T1000 (cell line): Measurements from ENCODE around the gene LRP1-AS.
A peak's percentile ranks its signal among the peaks of the same experiment; 100 is the strongest.

Source experiments
- DNase-seq: peaks from one replicate; lab custom pipeline; 2025; ENCODE audit warnings: mixed read lengths; lab: John Stamatoyannopoulos, UW

LRP1-AS gene

DNA sequence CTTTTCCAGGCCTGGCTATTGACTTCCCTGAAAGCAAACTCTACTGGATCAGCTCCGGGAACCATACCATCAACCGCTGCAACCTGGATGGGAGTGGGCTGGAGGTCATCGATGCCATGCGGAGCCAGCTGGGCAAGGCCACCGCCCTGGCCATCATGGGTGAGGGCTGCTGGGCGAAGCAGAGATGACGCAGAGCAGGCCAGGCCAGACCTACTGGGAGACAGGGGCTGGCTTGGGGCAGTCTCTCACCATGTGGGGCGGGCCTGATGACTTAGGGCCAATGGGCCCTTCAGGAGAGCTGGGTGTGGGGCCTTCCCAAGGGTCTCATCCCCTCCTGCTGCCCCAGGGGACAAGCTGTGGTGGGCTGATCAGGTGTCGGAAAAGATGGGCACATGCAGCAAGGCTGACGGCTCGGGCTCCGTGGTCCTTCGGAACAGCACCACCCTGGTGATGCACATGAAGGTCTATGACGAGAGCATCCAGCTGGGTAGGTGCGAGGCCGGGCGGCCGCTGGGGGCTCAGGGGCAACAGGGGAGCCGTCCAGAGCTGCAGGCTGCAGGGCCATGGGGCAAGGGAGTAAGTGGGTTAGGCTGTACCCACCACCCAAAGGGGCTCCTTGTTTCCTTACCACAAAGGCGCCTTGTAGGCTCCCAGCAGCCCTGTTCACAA is 33.0 kb upstream of the LRP1-AS start:
- no peak for DNase-seq

DNA sequence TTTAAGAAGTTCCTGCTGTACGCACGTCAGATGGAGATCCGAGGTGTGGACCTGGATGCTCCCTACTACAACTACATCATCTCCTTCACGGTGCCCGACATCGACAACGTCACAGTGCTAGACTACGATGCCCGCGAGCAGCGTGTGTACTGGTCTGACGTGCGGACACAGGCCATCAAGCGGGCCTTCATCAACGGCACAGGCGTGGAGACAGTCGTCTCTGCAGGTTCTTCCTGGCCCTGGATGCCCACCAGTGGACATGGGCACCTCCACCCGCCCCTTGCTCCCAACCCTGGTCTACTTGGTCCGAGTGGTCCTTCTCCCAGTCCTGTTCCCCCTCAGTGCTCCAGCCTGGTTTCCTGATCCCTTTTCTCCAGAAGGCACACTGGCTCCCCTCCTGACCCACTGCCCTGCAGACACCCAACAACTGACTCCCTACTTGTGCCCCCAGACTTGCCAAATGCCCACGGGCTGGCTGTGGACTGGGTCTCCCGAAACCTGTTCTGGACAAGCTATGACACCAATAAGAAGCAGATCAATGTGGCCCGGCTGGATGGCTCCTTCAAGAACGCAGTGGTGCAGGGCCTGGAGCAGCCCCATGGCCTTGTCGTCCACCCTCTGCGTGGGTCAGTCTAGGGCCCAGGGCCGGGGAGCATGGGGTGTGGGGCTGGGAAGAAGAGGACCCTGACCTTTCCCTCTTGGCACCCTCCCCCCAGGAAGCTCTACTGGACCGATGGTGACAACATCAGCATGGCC is 32.1 kb upstream of the LRP1-AS start:
- DNase-seq = no peak

DNA sequence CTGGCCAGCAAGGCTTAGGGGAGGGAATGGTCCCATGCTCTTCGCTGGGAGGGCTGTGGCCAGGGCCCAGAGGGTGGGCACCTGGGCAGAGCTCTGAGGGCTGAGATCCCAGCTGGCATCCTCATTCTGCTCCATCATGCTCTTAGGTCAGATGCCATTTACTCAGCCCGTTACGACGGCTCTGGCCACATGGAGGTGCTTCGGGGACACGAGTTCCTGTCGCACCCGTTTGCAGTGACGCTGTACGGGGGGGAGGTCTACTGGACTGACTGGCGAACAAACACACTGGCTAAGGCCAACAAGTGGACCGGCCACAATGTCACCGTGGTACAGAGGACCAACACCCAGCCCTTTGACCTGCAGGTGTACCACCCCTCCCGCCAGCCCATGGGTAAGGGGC is 30.8 kb upstream of the LRP1-AS start:
- no peak for DNase-seq

DNA sequence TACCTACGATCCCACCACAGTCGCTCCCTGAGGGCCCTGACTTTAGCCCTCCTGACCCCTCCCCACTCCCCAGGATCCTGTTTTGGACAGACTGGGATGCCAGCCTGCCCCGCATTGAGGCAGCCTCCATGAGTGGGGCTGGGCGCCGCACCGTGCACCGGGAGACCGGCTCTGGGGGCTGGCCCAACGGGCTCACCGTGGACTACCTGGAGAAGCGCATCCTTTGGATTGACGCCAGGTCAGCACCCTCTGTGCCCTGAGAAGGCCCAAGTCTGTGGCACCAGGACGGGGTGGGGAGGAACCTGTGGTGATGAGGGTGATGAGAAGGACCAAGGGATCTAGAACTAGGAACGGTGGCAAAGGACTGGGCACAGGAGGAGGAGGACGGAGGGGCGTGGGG is 29.9 kb upstream of the LRP1-AS start:
- no peak for DNase-seq

- DNase-seq = no peak
These were observed 29.4 kb upstream of the LRP1-AS start for GRCh38 chr12:57176846-57177245.

GRCh38 chr12:57176139-57176477 is 28.7 kb upstream of the LRP1-AS start:
- no peak for DNase-seq

- DNase-seq = peak; percentile 74
These were observed 28.2 kb upstream of the LRP1-AS start for GRCh38 chr12:57175428-57176138.

- no peak for DNase-seq
These were observed 26.3 kb upstream of the LRP1-AS start for GRCh38 chr12:57173683-57174082.

- DNase-seq = no peak
These were observed 25.7 kb upstream of the LRP1-AS start for GRCh38 chr12:57173089-57173488.

- no peak for DNase-seq
These were observed 24.2 kb upstream of the LRP1-AS start for GRCh38 chr12:57171668-57172067.

- no peak for DNase-seq
These were observed 23.5 kb upstream of the LRP1-AS start for GRCh38 chr12:57170927-57171326.

- no peak for DNase-seq
These were observed 23.0 kb upstream of the LRP1-AS start for GRCh38 chr12:57170408-57170807.

GRCh38 chr12:57169969-57170368 is 22.6 kb upstream of the LRP1-AS start:
- no peak for DNase-seq

DNA sequence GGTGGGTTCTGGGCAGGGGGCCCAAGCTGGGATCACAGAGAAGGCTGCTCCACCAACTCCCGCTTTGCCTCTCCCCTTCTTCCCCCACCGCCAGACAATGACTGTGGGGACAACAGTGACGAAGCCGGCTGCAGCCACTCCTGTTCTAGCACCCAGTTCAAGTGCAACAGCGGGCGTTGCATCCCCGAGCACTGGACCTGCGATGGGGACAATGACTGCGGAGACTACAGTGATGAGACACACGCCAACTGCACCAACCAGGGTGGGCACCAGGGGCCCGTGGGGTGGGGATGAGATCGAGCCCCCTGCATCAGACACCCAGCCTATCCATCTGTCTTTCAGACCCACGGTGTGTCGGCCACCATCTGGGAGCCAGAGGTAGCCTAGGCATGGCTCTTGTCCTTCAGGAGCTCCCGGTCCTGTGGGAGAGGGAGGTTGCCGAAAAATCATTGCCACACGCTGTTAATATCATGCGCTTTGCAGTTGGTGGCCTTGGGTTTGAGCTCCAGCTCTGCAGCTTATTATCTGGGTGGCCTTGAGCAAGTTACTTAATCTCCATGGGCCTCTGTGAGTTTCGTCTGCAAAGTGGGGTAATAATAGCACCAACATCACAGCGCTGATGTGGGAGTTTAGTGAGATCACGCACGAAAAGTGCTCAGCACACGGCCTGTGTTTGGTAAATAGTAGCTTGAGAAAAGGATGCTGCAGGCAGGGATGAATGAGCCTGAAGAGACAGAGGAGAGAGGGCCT is 21.8 kb upstream of the LRP1-AS start:
- DNase-seq = no peak

DNA sequence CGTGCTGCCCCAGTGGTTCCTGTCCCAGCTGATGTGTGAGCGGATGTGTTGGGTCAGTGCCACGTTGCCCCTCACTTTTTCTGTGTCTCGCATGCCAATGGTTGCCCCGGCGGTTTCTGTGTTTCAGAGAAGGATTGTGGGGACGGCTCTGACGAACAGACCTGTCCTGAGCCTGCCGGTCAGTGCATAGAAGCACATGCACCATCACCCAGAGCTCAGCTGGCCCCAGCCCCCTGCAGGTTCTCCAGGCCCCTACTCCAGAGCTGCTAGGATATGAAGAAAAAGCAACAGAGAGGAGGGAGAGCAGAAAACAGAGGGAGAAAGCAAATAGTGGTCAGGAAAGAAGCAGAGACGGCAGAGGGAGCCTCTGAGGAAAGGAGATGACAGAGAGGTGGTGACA is 20.6 kb upstream of the LRP1-AS start:
- no peak for DNase-seq

DNA sequence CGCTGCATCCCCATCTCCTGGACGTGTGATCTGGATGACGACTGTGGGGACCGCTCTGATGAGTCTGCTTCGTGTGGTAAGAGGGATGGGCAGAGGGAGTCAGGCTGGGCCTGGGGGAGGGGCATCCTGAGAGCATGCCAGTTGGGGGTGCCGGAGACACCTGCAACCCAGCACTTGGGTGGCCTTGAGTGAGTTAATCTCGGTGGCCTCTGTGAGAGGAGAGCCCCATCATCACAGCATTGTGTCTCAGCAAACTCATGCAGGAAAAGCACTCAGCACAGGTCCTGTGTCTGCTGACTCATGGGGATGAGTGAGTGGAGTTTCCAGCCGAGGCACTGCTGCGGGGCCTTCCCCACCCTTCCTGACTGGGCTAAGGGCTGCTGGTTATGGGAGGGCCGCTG is 19.6 kb upstream of the LRP1-AS start:
- DNase-seq = peak; percentile 63

GRCh38 chr12:57165741-57166140 is 18.3 kb upstream of the LRP1-AS start:
- peak; percentile 58 for DNase-seq

- no peak for DNase-seq
These were observed 17.7 kb upstream of the LRP1-AS start for GRCh38 chr12:57164966-57165625.

DNA sequence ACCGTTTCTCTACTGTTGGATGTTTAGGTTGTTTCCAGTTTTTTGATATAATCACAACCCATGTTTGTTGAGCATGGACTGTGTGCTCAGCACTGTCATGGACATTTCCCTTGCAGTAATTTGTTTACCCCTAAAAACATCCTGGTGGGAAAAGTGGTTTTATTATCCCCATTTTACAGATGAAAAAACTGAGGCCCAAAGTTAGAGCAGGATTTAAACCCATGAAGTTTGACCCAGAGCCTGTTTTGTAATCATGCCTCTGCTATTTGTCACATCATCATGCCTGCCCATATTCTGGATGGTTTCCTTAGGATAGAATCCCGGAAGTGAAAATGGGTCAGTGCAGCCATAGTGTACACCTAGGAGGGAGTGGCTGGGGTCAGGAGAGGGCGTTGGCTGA is 17.0 kb upstream of the LRP1-AS start:
- no peak for DNase-seq

DNA sequence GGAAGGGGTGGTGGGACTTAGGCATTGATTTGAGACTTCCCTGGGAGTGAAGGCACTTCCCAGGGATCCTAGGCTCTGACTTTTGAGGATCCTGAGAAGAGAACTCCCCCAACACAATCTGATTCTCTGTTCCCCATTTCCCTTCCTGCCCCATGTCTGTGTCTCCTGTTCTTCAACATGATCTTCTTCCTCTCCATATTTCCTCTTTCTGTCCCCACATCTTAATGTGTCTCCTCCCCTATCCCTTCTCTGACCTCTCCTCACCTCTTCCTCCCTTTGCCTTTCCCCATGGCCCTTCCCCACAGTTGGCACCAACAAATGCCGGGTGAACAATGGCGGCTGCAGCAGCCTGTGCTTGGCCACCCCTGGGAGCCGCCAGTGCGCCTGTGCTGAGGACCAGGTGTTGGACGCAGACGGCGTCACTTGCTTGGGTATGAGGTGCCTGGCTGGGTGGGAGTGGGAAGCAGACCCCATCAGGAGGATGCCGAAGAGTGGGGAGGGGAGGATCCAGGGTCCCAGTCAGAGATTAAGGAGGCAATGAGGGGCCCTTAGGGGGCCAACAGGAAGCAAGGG is 15.2 kb upstream of the LRP1-AS start:
- no peak for DNase-seq

GRCh38 chr12:57161491-57161890 is 14.1 kb upstream of the LRP1-AS start:
- no peak for DNase-seq

- no peak for DNase-seq
These were observed 13.3 kb upstream of the LRP1-AS start for GRCh38 chr12:57160741-57161140.
